BJ (cell line): Measurements from ENCODE around the gene EEA1. TPM values are rescaled to one million over a fixed set of nuclear protein-coding genes. Genes with fewer than 3 reads are reported as not detected.

Source experiments
- CTCF ChIA-PET: fragments of 350-600 bp; formaldehyde crosslinking; extraction: SDS; loops from one replicate; lab custom pipeline; 2021; ENCODE audit warnings: antibody characterized with exemption, inconsistent platforms; lab: Yijun Ruan, JAX
- POLR2A ChIA-PET: fragments of 300-600 bp; sonication (Branson Sonifier 250); formaldehyde crosslinking; extraction: SDS; loops from one replicate; lab custom pipeline; 2021; ENCODE audit warnings: antibody characterized with exemption; lab: Charles Lee
- DNase-seq: peaks from one replicate; pipeline ENCODE4 v3.0.0-alpha.2; 2011; ENCODE audit warnings: low read depth
- H3K27me3 ChIP-seq: 2 replicates; pipeline ENCODE4 v1.6.0; 2011; ENCODE audit warnings: low read length; ENCODE audit not compliant: control insufficient read depth, insufficient read depth
- H3K36me3 ChIP-seq: 2 replicates; pipeline ENCODE4 v1.5.1; 2011; ENCODE audit warnings: low read length; ENCODE audit not compliant: control insufficient read depth, insufficient read depth
- H3K4me3 ChIP-seq: 2 replicates; pipeline ENCODE4 v1.5.1; 2011; ENCODE audit warnings: low read depth, mild to moderate bottlenecking, control low read depth, low read length
- polyA plus RNA-seq: library from polyadenylated mRNA; depleted of rRNA; stranded (reverse); fragments of >200 nt; gene quantifications from 2 replicates; pipeline ENCODE4 v1.2.3, GENCODE V29; 2011
- TF ChIP-seq, protein P1 (sequence below): IDR thresholded peaks from 2 replicates; pipeline ENCODE4 v1.5.1; 2011; ENCODE audit warnings: low read depth, mild to moderate bottlenecking, control low read depth, inconsistent platforms, low read length, moderate library complexity; ENCODE audit not compliant: insufficient read depth

EEA1 gene
- polyA plus RNA-seq, 1 experiment, result 4.9 TPM

DNA sequence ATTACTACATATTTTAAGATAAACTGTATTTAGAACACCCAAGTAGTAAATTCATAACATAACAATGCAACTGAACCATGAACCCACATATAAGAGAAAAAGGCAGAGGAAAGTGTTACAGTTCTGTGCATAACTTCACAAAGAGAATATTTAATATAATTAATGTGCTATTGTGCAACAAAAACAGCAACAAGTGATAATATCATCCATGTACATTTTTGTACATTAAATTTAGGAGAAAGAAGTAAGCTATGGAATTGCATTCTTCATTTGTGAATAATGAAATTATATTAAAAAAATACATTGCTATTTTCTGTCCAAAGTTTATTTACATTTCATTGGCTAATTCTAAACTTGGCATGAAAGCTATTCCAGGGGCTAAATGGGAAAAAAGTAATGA is 153.7 kb downstream of the EEA1 start:
- H3K4me3 ChIP-seq, result no peak overlapping the region
- no peaks in the 10 kb centered on the region for H3K27me3 ChIP-seq
- TF ChIP-seq, protein P1, sequence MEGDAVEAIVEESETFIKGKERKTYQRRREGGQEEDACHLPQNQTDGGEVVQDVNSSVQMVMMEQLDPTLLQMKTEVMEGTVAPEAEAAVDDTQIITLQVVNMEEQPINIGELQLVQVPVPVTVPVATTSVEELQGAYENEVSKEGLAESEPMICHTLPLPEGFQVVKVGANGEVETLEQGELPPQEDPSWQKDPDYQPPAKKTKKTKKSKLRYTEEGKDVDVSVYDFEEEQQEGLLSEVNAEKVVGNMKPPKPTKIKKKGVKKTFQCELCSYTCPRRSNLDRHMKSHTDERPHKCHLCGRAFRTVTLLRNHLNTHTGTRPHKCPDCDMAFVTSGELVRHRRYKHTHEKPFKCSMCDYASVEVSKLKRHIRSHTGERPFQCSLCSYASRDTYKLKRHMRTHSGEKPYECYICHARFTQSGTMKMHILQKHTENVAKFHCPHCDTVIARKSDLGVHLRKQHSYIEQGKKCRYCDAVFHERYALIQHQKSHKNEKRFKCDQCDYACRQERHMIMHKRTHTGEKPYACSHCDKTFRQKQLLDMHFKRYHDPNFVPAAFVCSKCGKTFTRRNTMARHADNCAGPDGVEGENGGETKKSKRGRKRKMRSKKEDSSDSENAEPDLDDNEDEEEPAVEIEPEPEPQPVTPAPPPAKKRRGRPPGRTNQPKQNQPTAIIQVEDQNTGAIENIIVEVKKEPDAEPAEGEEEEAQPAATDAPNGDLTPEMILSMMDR, result no peak
- H3K36me3 ChIP-seq, result no peaks in the 10 kb centered on the region; the same call in 1 of the 2 replicates
- ChIA-PET POLR2A (no interaction called here), CTCF (no interaction called here)
- DNase-seq, result no peak

DNA sequence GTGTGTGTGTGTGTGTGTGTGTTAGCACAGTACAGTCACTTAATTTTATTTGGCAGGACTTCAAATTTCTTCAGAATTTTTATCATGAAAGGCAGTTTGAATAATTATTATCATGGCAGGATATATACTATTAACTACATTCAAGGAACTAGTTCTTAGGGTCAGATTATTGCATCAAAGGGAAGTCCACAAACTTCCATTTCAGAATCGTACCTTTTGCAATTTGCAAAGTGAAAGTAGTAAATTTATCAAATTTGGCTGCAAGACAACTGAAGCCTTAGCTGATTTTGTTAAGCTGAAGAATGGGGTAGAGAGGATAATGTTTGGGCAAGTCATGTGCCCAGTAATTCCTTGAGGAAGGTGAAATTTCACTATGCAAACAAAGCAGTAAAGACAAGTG is 158.1 kb downstream of the EEA1 start:
- POLR2A ChIA-PET, result no interaction called here
- CTCF ChIA-PET, result interaction anchor here (0.9 kb wide), 1 partner anchor 16 kb away, joined by 3 read pairs; no protein-coding TSS in a partner anchor
- Histone ChIP-seq H3K27me3 (no peaks in the 10 kb centered on the region), H3K4me3 (no peak overlapping the region), H3K36me3 (no peaks in the 10 kb centered on the region)
- TF ChIP-seq, protein P1, result no peak
- no peak for DNase-seq

DNA sequence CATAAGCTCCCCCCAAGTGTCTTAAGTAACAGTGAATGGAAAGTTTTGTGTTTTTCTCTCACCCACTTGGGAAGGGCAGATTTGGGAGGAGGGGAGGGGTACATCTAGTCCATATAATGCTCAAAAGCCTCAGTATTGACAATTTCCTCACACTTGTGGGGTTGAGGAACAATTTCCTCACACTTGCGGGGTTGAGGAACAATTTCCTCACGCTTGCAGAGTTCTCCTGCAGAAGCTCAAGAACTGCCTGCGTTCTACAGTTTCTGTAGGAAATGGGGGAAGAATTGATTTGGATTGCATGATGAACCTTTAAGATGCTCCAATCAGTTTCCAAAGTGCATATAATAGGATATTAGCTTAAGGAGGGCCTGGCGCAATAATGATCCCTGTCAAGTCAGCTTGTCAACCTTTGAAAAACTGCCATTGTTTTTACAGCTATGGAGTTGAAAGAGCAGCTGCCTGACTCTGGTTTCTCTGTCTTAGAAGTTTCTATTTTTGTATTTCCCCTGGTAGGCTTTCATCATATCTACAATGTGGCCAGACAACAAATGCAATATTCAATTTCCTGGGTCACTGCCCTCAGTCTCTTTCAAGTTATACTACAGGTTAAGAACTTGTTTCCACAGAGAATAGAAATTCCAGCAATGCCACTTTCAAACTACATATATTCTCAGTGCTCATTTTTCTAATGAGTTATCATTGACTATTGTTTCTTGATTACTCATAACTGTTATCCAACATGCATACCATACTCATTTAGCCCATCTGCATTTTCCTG is 159.8 kb downstream of the EEA1 start:
- ChIA-PET CTCF (interaction anchor here (0.8 to 1.8 kb wide), 2 partner anchors 9 to 12 kb away, joined by 3 to 4 read pairs; no protein-coding TSS in a partner anchor), POLR2A (interaction anchor here (0.6 kb wide), 1 partner anchor 108 kb away, joined by 12 read pairs; no protein-coding TSS in a partner anchor)
- no peaks in the 10 kb centered on the region for H3K36me3 ChIP-seq
- no peak overlapping the region for H3K4me3 ChIP-seq
- TF ChIP-seq, protein P1, result no peak
- DNase-seq, result no peak
- H3K27me3 ChIP-seq, result no peaks in the 10 kb centered on the region

DNA sequence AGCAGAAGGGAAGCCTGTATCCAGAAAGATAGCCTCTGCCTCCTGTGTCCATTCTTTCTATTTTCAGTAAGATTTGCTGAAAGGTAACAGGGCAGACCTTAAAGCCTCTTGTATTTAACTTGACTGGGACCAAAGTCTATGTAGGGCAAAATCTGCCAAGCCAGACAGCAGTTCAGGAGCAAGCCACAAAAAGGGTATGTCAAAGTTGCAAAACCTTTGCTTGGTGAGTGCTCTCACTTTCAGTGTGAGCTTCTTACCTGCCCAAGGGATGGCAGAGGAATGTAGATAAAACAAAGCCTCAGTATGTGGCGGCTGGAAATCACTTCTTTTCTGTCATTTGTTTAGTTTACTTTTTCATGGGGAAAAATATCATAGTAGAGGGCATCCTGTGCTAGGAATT is 163.2 kb downstream of the EEA1 start:
- CTCF ChIA-PET, result no interaction called here
- POLR2A ChIA-PET, result no interaction called here
- Histone ChIP-seq H3K36me3 (no peaks in the 10 kb centered on the region), H3K4me3 (no peak overlapping the region), H3K27me3 (no peaks in the 10 kb centered on the region)
- no peak for DNase-seq
- TF ChIP-seq, protein P1, result no peak

DNA sequence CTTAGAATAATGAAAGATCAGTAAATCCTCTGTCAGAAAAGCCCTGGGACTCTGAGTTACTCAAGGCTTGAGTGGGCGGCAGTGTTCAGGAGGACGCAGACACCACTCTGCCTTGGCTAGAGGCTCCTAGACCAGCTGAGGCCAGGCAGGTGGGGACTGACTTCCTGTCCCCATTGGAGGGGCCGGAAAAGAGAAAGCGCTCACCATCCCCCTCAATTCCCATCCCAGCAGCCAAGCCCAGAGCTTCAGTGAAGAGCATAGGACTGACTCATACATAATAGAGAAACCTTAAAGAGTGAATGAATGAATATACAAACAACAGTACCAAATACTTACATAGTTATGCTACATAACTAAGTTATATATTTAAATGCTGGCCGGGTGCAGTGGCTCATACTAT is 164.3 kb downstream of the EEA1 start:
- no peaks in the 10 kb centered on the region for H3K27me3 ChIP-seq
- TF ChIP-seq, protein P1, result no peak
- CTCF ChIA-PET, result interaction anchor here (1.3 kb wide), 1 partner anchor 19 kb away, joined by 3 read pairs; no protein-coding TSS in a partner anchor
- H3K36me3 ChIP-seq, result no peaks in the 10 kb centered on the region
- no peak overlapping the region for H3K4me3 ChIP-seq
- POLR2A ChIA-PET, result no interaction called here
- no peak for DNase-seq
